ENCODE data around the gene PCNX2.
A peak's percentile ranks its signal among the peaks of the same experiment; 100 is the strongest.
"Not testable (repeated sequence)": the region's sequence is repeated elsewhere in the genome, so short reads cannot be mapped to it uniquely, and the experiment has no call there.

Gene PCNX2

DNA sequence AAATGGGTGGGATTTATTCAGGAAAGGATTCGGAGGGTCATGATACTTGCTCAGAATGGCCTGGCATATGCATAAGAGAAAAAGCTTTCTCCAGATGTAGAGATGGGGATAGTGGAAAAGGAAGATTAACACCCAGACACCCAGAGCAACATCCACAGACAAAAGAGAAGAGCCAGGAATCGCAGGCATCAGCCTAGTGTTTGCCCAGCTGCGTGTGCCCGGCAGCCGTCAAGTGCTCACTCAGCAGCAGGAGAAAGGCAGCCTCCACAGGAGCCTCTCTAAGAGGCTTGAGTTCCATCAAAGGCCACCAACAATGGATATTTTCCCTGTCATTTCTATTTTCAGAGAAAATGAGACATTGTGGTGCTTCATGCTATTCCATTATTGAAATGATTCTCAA is 290.4 kb downstream of the PCNX2 start:
- no peak for DNase-seq

- DNase-seq: no peak
Measured at GRCh38 chr1:233004451-233004850, 291.1 kb downstream of the PCNX2 start.

- DNase-seq: not testable (repeated sequence)
Measured at GRCh38 chr1:233003638-233004037, 291.9 kb downstream of the PCNX2 start.

GRCh38 chr1:232999956-233000625 is 295.4 kb downstream of the PCNX2 start:
- no peak for DNase-seq

GRCh38 chr1:232998646-232999045 is 296.9 kb downstream of the PCNX2 start:
- no peak for DNase-seq

- DNase-seq: no peak
Measured at GRCh38 chr1:232998138-232998537, 297.4 kb downstream of the PCNX2 start.

DNA sequence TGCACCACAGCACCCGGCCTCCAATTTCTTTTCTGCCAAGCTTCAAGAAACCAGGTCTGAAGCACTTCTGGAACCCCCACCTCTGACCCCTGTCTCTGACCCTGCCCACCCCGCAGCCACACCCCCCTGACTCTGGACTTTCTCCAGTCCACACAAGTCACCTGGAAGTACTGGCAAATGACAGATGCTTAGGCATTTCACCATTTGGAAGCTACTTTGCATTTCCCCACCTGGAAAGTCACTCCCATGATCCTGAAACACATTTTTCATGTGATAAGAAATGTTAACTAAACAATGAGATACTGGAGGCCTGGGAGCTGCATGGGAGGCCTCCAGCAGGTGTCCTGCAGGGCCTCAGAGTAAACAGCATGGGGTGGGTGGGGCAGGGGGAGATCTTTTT is 299.4 kb downstream of the PCNX2 start:
- no peak for DNase-seq

GRCh38 chr1:232995189-232995588 is 300.3 kb downstream of the PCNX2 start:
- DNase-seq: no peak

GRCh38 chr1:232993555-232993954 is 302.0 kb downstream of the PCNX2 start:
- no peak for DNase-seq

GRCh38 chr1:232992227-232992626 is 303.3 kb downstream of the PCNX2 start:
- DNase-seq: no peak

DNA sequence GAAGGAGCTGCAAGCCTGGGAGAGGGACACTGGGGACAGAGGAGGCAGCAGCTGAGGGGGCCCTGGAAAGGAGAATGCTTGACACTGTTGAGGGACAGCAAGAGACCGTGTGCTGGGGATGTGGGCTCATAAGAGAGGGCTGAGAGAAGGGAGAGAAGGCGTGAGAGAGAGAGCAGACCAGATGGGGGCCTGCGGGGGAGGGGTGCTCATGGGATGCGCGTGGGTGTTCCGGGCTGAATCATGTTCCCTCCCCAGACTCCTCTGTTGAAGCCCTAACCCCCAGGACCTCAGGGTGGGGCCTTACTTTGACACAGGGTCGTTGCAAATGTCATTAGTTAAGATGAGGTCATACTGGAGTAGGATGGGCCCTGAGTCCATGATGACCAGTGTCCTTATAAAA is 304.3 kb downstream of the PCNX2 start:
- no peak for DNase-seq

DNA sequence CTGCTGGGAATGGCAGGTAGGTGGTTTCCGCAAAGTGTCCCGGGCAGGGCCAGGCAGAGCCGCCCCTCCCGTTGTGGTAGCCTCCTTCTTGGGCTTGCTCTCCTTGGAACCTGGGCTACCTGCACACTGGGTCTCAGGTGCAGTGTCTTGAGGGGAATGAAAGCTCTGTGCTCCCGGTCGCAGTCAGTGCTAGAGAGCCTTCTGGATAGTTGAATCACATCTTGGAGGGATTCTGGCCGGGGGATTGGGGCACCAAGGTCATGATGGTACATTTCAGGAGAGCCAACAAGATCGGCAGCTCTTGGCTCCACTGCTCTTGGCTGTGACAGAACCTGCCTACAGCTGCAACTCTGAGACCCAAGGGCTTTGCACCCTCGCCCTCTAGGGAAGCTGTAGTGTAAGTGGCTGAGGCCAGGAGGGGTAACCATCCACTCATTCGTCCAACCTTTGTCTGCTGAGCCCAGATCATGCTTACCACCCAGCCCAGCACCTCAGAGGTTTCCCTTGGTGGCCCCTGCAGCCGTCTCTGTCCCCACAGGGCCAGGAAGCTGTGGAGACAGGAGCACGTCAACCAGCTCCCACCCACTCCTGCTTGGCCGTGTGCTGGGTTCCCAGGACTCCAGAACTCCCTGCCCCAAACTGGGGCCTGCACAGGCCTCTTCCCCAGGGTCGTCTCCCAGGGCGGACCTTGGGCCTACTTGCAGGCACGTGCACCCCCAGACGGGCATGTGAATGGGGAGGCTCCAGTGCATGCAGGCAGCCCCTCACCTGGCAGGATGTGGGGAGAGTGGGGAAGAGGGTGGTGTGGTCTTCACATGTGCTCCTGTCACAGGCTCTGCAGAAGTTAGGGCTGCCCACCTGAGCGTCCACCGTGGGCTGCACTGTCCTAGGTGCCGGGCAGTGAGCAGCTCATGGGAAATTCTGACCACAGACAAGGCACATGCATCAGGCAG is 305.1 kb downstream of the PCNX2 start:
- DNase-seq: no peak

DNA sequence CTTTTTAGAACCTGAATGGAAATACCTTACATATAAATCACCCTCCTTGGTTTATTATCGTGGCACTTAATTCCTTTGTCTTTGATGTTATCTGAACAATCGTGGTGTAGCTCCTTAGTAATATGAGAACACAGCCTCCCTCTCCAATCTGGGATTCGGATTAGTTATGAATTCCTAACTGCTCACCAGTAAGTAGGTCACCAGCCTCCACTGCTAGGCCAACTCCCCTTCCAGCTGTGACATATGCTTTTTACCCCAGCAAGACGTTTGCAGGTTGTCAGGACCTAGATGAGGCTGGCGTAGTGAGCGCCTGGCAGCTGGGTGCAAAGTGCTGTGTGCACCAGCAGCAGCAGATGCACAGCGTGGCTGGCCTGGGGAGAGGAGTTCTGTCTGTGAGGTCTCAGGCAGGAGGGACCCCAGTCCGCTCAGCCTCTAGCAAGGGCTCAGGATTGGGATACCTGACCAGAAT is 306.9 kb downstream of the PCNX2 start:
- peak; percentile 81 for DNase-seq

DNA sequence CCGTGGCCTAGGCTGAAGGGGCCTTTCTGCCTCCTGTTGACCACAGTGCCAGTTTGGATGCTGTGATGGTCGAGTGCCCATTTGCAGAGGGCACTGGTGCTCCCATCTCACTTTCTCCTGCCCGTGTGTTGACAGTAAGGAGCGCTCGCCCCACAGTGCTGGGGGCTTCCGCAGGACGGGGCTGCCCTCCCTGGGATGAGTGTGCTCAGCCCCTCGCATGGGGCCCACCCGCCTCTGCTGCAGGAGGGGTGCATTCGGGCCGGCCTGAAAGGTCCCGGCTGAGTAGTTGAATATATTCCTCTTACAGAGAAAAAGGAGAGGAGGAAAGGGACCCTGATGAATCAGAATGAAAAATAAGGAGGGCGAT is 307.8 kb downstream of the PCNX2 start:
- no peak for DNase-seq

GRCh38 chr1:232987046-232987773 is 308.3 kb downstream of the PCNX2 start:
- no peak for DNase-seq

DNA sequence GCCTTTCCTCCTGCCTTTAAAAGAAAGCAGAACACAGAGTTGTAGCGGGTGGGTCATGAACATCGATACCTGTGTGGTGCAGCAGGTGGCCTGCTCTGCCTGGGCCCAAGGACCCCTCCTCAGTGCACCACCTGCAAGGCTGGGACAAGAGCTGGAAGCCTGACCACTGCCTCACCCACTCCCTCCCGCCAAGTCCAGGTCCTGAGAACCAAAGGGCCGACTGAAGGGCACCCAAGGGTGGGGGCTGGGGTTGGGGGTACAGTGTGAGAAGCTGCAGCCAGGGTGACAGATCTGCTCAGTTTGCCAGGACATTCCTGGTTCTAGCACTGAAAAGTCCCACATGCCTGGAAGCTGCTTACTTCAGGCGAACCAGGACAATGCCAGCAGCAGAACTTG is 309.0 kb downstream of the PCNX2 start:
- no peak for DNase-seq

DNA sequence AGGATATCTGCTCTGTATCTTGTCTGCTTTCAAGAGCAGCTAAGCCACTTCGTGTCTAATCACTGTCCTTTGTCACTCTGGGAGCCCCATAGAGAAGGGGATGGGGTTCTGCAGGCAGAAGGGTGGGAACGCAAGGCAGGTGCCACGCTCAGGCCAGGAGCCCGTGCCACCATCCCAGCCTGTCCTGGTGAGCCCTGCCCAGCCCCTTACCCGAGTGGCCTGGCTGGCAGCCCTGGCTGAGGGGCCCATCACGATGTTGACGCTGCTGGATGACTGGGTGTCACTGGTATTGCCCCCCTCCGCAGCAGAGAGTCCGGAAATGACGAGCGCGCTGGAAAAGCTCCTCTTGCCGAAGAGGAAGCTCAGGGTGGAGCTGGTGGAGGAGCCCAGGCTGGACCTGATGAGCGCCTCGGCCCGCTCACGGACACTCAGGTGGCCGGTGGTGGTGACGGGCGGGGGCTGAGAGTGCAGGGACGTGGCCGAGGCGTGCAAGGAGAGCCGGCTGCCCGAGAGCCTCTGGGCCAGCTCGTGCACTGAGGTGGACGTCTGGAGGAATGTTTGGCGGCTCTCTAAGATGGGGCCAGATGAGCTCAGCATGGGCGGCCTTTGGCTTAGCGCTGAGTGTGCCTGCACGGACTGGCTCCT is 309.5 kb downstream of the PCNX2 start:
- DNase-seq: no peak

DNA sequence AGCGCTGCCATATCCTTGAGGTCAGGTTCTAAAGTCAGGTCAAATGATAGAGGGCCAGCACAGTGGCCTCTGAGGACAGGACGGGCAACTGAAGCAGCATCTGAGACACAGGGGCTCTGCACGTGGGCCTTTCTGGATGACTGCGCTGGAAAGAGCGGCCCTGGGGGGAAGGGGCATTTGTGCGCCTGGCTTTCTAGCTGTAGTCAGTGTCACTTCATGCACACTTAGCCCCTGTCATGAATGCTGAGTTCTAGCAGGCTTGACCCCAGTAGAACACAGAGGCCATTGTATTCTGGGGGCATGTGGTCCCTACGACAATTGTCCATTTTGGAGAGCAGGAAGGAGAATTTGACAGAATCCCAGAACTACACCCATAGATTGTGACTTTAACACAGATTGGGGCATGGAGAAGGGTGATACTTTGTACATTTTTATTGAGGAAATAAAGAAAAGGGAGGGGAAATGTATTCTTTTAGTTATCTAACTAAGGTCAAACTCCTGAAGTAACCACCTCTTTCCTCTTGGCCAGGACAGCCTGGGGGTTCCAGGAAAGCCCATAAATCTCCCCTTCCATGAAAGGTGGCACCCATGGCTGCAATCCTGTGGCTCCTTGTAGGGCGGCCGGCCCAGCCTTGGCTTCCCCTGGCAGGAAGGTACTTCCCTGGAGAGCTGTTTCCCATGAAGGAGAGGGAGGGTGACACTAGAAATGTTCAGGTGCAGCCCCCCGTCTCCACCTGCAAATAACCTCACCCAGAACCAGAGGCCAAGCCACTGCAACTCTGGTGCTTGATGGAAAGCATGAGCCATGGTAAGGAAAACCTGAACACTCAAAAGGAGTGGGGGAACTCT is 310.7 kb downstream of the PCNX2 start:
- DNase-seq: no peak

DNA sequence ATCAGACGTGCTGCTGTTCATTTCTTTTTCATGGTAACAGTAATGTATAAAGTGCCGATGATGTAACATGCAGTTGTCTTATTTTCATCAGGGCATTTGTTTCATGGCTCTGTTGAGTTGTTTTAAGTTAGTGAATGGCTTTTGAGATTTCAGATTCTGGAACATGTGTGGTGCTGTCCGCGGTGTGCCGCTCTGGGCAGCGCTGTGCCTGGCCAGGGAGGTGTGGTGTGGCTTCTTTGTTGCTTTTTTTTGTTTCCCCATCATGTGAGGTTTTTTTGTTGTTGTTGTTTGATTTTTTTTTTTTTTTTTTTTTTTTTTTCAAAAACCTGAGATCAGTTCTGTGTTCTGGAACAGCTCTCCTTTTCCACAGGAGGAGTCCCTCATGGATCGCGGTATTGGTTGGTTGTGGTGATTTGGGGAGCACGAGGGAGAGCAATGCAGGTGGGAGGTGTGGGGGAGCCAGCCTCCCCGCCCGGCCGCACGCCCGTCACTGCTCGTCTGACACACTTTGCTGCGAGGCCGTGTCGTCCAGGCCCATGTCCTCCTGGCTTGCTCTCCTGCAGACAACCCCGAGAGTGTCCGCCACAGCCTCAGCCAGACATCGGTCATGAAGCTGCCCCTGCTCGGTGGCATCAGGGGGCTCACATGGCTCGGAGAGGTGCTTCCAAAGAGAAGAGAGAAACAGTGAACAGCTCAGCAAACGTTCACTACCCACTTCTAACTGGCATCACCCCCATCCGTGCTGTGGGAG is 311.5 kb downstream of the PCNX2 start:
- DNase-seq: no peak

- DNase-seq: no peak
Measured at GRCh38 chr1:232983375-232983774, 312.1 kb downstream of the PCNX2 start.

All from eye (tissue), 1 donor.